ENCODE measurements around the gene ZNRF4. TPM values are rescaled to one million over a fixed set of nuclear protein-coding genes. Genes with fewer than 3 reads are reported as not detected.
"Not testable (repeated sequence)": the region's sequence is repeated elsewhere in the genome, so short reads cannot be mapped to it uniquely, and the experiment has no call there.

Gene ZNRF4, protein sequence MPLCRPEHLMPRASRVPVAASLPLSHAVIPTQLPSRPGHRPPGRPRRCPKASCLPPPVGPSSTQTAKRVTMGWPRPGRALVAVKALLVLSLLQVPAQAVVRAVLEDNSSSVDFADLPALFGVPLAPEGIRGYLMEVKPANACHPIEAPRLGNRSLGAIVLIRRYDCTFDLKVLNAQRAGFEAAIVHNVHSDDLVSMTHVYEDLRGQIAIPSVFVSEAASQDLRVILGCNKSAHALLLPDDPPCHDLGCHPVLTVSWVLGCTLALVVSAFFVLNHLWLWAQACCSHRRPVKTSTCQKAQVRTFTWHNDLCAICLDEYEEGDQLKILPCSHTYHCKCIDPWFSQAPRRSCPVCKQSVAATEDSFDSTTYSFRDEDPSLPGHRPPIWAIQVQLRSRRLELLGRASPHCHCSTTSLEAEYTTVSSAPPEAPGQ
- total RNA-seq = not detected

DNA sequence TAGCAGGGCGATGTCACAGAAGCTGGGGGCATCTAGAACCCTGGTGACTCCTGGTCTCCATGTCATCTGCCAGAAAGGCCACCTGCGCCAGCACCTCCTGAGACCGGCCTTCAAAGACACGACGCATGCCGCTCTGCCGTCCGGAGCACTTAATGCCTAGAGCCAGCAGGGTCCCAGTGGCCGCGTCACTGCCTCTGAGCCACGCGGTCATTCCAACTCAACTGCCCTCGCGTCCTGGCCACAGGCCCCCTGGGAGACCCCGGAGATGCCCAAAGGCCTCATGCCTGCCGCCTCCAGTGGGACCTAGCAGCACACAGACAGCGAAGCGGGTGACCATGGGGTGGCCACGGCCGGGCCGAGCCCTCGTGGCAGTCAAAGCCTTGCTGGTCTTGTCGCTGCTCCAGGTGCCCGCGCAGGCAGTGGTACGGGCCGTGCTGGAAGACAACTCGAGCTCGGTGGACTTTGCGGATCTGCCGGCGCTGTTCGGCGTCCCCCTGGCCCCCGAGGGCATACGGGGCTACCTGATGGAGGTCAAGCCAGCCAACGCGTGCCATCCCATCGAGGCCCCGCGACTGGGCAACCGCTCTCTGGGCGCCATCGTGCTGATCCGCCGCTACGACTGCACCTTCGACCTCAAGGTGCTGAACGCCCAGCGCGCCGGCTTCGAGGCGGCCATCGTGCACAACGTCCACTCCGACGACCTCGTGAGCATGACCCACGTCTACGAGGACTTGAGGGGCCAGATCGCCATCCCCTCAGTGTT is at the start of gene ZNRF4:
Gene ZNRF4 (plus strand): TSS at position 51 of the 763 bp plus-strand sequence. CDS start 75 bp downstream, at position 126.
- DNase-seq = no peak
- Mint-ChIP-seq H3K36me3 (ENCODE audit: low read depth) (no peaks in the 10 kb centered on the region), H3K9me3 (no peaks in the 10 kb centered on the region), H3K4me3 (no peak within 1 kb of the TSS), H3K4me1 (no peaks in the 10 kb centered on the region), H3K27ac (no peak within 1 kb of the TSS), H3K27me3 (no peaks in the 10 kb centered on the region)
- ChIA-PET POLR2A (no interaction called here), CTCF (no interaction called here)

- H3K4me3 Mint-ChIP-seq; H3K27me3 Mint-ChIP-seq; CTCF ChIA-PET; H3K9me3 Mint-ChIP-seq; H3K36me3 Mint-ChIP-seq (ENCODE audit: low read depth); DNase-seq; H3K4me1 Mint-ChIP-seq; POLR2A ChIA-PET; H3K27ac Mint-ChIP-seq: not testable (repeated sequence)
These were observed 49.0 kb upstream of the ZNRF4 start for GRCh38 chr19:5406198-5406597.

GRCh38 chr19:5406816-5407215 is 48.4 kb upstream of the ZNRF4 start:
- Mint-ChIP-seq H3K27me3 (no peaks in the 10 kb centered on the region), H3K4me3 (no peak overlapping the region), H3K9me3 (peaks cover 5% of the 10 kb centered on the region), H3K27ac (no peak overlapping the region), H3K4me1 (no peaks in the 10 kb centered on the region), H3K36me3 (ENCODE audit: low read depth) (no peaks in the 10 kb centered on the region)
- ChIA-PET CTCF (no interaction called here), POLR2A (no interaction called here)
- DNase-seq = no peak

DNA sequence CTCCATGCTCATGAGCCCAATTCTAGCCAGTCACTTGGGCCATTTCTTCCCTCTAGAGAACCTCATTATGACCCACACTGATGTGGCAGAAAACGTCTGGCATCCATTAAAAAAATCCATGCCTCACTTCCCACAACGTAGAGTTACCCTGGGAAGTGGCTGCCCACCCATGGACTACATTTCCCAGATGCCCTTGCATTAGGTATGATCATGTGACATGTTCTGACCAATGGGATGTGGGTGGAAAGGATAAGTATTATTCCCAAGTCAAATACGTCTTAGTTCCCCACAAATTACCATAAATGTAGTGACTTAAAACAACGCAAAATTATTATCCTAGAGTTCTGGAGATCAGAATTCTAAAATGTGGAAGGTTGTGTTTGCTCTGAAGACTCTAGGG is 47.9 kb upstream of the ZNRF4 start:
- no peak overlapping the region for H3K27ac Mint-ChIP-seq
- ChIA-PET POLR2A (no interaction called here), CTCF (no interaction called here)
- DNase-seq = no peak
- no peaks in the 10 kb centered on the region for H3K4me1 Mint-ChIP-seq
- H3K27me3 Mint-ChIP-seq = no peaks in the 10 kb centered on the region
- H3K4me3 Mint-ChIP-seq = no peak overlapping the region
- H3K9me3 Mint-ChIP-seq = peaks cover 5% of the 10 kb centered on the region
- no peaks in the 10 kb centered on the region for H3K36me3 Mint-ChIP-seq (ENCODE audit: low read depth)

- POLR2A ChIA-PET = no interaction called here
- no peak for DNase-seq
- CTCF ChIA-PET = no interaction called here
- H3K27me3 Mint-ChIP-seq = no peaks in the 10 kb centered on the region
- no peak overlapping the region for H3K4me3 Mint-ChIP-seq
- no peaks in the 10 kb centered on the region for H3K9me3 Mint-ChIP-seq
- no peaks in the 10 kb centered on the region for H3K36me3 Mint-ChIP-seq (ENCODE audit: low read depth)
- no peak overlapping the region for H3K27ac Mint-ChIP-seq
- H3K4me1 Mint-ChIP-seq = no peaks in the 10 kb centered on the region
These were observed 37.5 kb upstream of the ZNRF4 start for GRCh38 chr19:5417495-5418436.

DNA sequence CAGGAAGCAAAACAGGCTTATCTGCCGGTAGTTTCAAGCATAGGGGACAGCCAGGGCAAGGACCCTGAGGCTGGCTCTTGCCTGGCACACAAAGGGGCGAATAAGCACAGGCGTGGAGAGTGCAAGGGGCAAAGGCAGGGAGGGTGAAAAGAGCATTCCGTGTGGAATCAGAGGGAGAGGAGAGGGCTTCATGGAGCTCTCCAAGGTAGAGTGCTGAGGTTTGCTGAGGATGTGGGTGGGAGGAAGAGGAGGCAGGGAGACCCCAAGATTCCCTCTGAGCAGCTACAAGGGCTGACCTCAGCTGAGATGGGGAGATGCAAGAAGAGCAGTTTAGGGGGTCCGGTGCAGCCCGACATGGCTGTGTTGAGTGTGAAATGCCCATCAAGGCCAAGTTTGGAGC is 36.5 kb upstream of the ZNRF4 start:
- DNase-seq = no peak
- Mint-ChIP-seq H3K27ac (no peak overlapping the region), H3K36me3 (ENCODE audit: low read depth) (no peaks in the 10 kb centered on the region), H3K9me3 (no peaks in the 10 kb centered on the region), H3K4me1 (no peaks in the 10 kb centered on the region), H3K4me3 (no peak overlapping the region), H3K27me3 (no peaks in the 10 kb centered on the region)
- POLR2A ChIA-PET = no interaction called here
- CTCF ChIA-PET = no interaction called here

DNA sequence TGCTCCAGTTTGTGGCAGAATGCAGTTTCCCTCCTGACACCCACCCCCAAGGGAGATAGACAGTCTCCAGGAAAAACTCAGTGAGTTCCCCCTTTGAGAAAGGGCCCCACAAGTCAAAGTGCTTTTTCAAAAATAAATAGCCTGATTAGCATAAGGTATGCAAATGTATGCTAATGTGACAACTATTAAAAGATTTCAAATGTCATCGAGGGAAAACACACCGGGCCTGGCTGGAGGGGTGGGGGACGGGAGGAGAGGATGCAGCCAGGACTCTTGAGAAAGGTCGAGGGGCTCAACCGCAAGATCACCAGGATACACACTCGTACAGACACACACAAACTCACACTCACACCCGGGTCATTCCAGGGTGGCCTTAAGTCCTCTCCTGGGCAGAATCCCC is 34.3 kb upstream of the ZNRF4 start:
- Mint-ChIP-seq H3K9me3 (no peaks in the 10 kb centered on the region), H3K27me3 (no peaks in the 10 kb centered on the region), H3K4me3 (no peak overlapping the region), H3K4me1 (no peaks in the 10 kb centered on the region), H3K27ac (no peak overlapping the region), H3K36me3 (ENCODE audit: low read depth) (no peaks in the 10 kb centered on the region)
- DNase-seq = no peak
- ChIA-PET POLR2A (no interaction called here), CTCF (no interaction called here)

- POLR2A ChIA-PET = no interaction called here
- no peak overlapping the region for H3K4me3 Mint-ChIP-seq
- H3K4me1 Mint-ChIP-seq = no peaks in the 10 kb centered on the region
- no peak for DNase-seq
- no peaks in the 10 kb centered on the region for H3K36me3 Mint-ChIP-seq (ENCODE audit: low read depth)
- H3K27ac Mint-ChIP-seq = no peak overlapping the region
- CTCF ChIA-PET = no interaction called here
- H3K27me3 Mint-ChIP-seq = no peaks in the 10 kb centered on the region
- H3K9me3 Mint-ChIP-seq = no peaks in the 10 kb centered on the region
These were observed 31.6 kb upstream of the ZNRF4 start for GRCh38 chr19:5423567-5424125.

GRCh38 chr19:5424192-5424973 is 30.8 kb upstream of the ZNRF4 start:
- POLR2A ChIA-PET = no interaction called here

DNA sequence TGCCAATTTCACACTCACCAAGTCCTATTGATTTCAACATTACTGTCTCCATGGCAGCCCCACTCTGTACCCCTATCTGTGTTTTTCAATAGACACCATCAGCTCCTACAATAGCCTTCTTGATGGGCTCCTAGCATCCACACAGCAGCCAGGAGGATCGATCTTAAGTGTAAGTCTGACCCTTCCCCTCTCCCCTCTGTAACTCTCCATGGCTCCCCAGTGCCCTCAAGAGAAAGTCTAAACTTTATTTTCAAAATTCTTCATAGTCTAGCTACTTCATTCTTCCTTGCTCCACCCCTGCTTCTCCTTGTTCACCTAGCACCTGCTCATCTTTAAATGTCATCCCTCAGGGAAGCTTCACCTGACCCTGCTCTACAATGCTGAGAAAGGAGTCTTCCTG is 30.0 kb upstream of the ZNRF4 start:
- Mint-ChIP-seq H3K27ac (no peak overlapping the region), H3K27me3 (no peaks in the 10 kb centered on the region), H3K4me1 (no peaks in the 10 kb centered on the region), H3K4me3 (no peak overlapping the region), H3K9me3 (no peaks in the 10 kb centered on the region), H3K36me3 (ENCODE audit: low read depth) (no peaks in the 10 kb centered on the region)
- CTCF ChIA-PET = no interaction called here
- no peak for DNase-seq
- POLR2A ChIA-PET = no interaction called here

More at GRCh38 chr19:5424192-5424973, 30.8 kb upstream of the ZNRF4 start:
- CTCF ChIA-PET = no interaction called here
- Mint-ChIP-seq H3K4me1 (no peaks in the 10 kb centered on the region), H3K9me3 (no peaks in the 10 kb centered on the region), H3K27ac (no peak overlapping the region), H3K36me3 (ENCODE audit: low read depth) (no peaks in the 10 kb centered on the region), H3K27me3 (no peaks in the 10 kb centered on the region), H3K4me3 (no peak overlapping the region)
- no peak for DNase-seq

- ChIA-PET POLR2A (no interaction called here), CTCF (no interaction called here)
- H3K36me3 Mint-ChIP-seq (ENCODE audit: low read depth) = no peaks in the 10 kb centered on the region
- H3K4me1 Mint-ChIP-seq = no peaks in the 10 kb centered on the region
- H3K27ac Mint-ChIP-seq = no peak overlapping the region
- no peak for DNase-seq
- no peaks in the 10 kb centered on the region for H3K9me3 Mint-ChIP-seq
- H3K4me3 Mint-ChIP-seq = no peak overlapping the region
- no peaks in the 10 kb centered on the region for H3K27me3 Mint-ChIP-seq
These were observed 25.0 kb upstream of the ZNRF4 start for GRCh38 chr19:5430237-5430636.

- H3K9me3 Mint-ChIP-seq = no peaks in the 10 kb centered on the region
- no peaks in the 10 kb centered on the region for H3K4me1 Mint-ChIP-seq
- no peaks in the 10 kb centered on the region for H3K36me3 Mint-ChIP-seq (ENCODE audit: low read depth)
- no peak overlapping the region for H3K27ac Mint-ChIP-seq
- POLR2A ChIA-PET = no interaction called here
- DNase-seq = no peak
- H3K4me3 Mint-ChIP-seq = no peak overlapping the region
- CTCF ChIA-PET = interaction anchor here (0.7 kb wide), 1 partner anchor 190 kb away, joined by 3 read pairs; the partner anchor contains the start of gene SAFB
- no peaks in the 10 kb centered on the region for H3K27me3 Mint-ChIP-seq
These were observed 22.5 kb upstream of the ZNRF4 start for GRCh38 chr19:5432687-5433086.
